Measurements from ENCODE around the gene MRPL43. TPM values are rescaled to one million over a fixed set of nuclear protein-coding genes. Genes with fewer than 3 reads are reported as not detected.
A peak's percentile ranks its signal among the peaks of the same experiment; 100 is the strongest.

The MRPL43 gene
- total and polyA plus RNA-seq, 9 of the 15 experiments (the other 6 are each of a cell fraction or from before 2014, with no cell fraction given) = 15.1 to 63.7 (median 37.2) TPM

GRCh38 chr10:101018600-101019439 is 31.5 kb upstream of the MRPL43 start (continued):
- peak; percentile 29; the same call in 1 of the 2 replicates for TF ChIP-seq CTBP1 (IDR thresholded peaks at IDR 0.05; ENCODE audit: borderline replicate concordance)
- no peak for TF ChIP-seq KLF1 (tag; IDR thresholded peaks at IDR 0.05)
- TF ChIP-seq MCM2 (IDR thresholded peaks at IDR 0.05; ENCODE audit: low read depth) = no peak
- TF ChIP-seq USF2 (CRISPR knock-in tag; IDR thresholded peaks at IDR 0.05) = no peak
- TF ChIP-seq THRA (IDR thresholded peaks at IDR 0.05) = no peak
- TF ChIP-seq NUFIP1 (IDR thresholded peaks at IDR 0.05; ENCODE audit: partially characterized antibody) = no peak
- TF ChIP-seq SRSF9 (IDR thresholded peaks at IDR 0.05; ENCODE audit: borderline replicate concordance, low read depth, low read length) = no peak
- peak; percentile 71 for TF ChIP-seq RB1 (IDR thresholded peaks at IDR 0.05; ENCODE audit: low read depth)
- peak in 1 of 2 experiments; percentile 73 for TF ChIP-seq E2F6 (IDR thresholded peaks at IDR 0.05; ENCODE audit: borderline replicate concordance in 1 of 2, extremely low read depth in 1 of 2, insufficient read depth in 1 of 2, insufficient read length in 1 of 2, low read depth in 1 of 2, low read length in 1 of 2, poor library complexity in 1 of 2, severe bottlenecking in 1 of 2)
- TF ChIP-seq, protein P1, sequence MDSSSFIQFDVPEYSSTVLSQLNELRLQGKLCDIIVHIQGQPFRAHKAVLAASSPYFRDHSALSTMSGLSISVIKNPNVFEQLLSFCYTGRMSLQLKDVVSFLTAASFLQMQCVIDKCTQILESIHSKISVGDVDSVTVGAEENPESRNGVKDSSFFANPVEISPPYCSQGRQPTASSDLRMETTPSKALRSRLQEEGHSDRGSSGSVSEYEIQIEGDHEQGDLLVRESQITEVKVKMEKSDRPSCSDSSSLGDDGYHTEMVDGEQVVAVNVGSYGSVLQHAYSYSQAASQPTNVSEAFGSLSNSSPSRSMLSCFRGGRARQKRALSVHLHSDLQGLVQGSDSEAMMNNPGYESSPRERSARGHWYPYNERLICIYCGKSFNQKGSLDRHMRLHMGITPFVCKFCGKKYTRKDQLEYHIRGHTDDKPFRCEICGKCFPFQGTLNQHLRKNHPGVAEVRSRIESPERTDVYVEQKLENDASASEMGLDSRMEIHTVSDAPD (CRISPR knock-in tag; IDR thresholded peaks at IDR 0.05) = no peak
- TF ChIP-seq, protein P2, sequence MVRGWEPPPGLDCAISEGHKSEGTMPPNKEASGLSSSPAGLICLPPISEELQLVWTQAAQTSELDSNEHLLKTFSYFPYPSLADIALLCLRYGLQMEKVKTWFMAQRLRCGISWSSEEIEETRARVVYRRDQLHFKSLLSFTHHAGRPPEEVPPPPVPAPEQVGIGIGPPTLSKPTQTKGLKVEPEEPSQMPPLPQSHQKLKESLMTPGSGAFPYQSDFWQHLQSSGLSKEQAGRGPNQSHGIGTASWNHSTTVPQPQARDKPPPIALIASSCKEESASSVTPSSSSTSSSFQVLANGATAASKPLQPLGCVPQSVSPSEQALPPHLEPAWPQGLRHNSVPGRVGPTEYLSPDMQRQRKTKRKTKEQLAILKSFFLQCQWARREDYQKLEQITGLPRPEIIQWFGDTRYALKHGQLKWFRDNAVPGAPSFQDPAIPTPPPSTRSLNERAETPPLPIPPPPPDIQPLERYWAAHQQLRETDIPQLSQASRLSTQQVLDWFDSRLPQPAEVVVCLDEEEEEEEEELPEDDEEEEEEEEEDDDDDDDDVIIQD (CRISPR knock-in tag; IDR thresholded peaks at IDR 0.05) = no peak
- no peak for TF ChIP-seq SIN3B (IDR thresholded peaks at IDR 0.05; ENCODE audit: low read depth)
- TF ChIP-seq FOXO4 (CRISPR knock-in tag; IDR thresholded peaks at IDR 0.05) = no peak
- TF ChIP-seq ZNF551 (CRISPR knock-in tag; IDR thresholded peaks at IDR 0.05) = no peak
- TF ChIP-seq ELF4 (CRISPR knock-in tag; IDR thresholded peaks at IDR 0.05) = no peak
- no peak for TF ChIP-seq ZC3H11A (IDR thresholded peaks at IDR 0.05; ENCODE audit: low read depth, low read length)
- TF ChIP-seq ILK (tag; IDR thresholded peaks at IDR 0.05; ENCODE audit: borderline replicate concordance, low read depth) = no peak
